Daoy (cell line): ENCODE data around the gene DCLK1. TPM values are rescaled to one million over a fixed set of nuclear protein-coding genes. Genes with fewer than 3 reads are reported as not detected.

Experiments used
- DNase-seq: peaks from one replicate; pipeline ENCODE4 v3.0.0-alpha.2; 2015; ENCODE audit warnings: low read depth
- total RNA-seq: library from RNA; depleted of rRNA; stranded (reverse); fragments of >200 nt; shearing (Covaris generic); gene quantifications from 2 replicates; pipeline ENCODE4 v1.2.3, GENCODE V29; 2014

The DCLK1 gene
- total RNA-seq, 1 experiment from 2014 or later: 7.0 TPM

DNA sequence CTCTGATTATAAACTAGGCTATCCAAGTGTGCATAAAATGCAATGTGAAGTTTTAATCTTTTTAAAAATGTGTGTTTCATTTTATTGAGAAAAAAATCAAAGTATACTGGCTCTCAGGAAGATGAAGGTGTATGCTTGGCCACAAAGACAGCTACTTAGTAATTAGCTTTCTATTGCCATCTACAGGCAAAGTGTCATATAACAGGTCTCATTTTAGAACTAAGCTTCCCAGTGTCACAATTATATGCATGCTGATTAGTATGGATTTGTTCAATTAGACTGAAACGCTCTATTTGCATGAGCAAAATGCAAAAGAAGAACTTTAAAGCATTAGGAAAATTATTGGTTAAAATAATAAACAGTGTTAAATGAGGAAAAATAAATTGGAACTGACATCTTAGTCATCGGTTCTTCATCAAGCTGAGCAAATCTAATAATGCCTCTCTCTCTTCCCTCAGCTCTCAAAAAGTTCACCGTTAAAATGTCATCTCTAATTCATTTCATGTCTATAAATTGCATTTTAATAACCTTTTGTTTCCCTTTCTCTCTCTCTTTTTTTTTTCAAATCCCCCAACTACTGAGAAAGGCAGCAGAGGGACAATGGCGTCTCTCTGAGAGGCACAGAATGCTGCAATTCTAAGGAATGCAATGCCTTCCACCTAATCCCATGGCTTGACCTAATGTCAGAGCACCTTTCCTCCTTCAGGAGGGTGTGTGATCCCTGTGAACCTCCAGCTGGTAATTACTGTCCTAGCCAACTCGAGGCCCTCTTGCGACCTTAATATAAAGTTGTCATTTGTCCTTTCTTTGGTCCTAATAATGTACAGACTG lies 341.6 kb downstream of the DCLK1 start:
- no peak for DNase-seq

DNA sequence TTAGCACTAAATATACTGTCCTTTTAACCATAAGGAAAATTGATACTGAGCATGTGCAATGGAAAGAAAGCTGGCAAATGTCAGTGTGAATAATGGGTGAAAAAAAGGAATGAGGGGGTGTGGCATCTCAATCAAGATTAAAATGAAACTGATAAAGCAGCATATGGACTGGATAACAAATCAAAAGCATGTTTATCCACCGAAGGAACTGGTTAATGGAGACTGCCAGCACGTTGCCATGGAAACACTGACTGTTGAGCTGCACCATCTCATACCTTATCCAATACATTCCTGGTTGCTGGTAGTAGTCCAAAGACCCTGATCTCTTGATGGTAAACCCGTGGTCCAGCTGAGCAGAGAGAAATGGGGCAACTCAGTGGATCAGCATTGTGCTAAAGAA lies 343.2 kb downstream of the DCLK1 start:
- no peak for DNase-seq

DNA sequence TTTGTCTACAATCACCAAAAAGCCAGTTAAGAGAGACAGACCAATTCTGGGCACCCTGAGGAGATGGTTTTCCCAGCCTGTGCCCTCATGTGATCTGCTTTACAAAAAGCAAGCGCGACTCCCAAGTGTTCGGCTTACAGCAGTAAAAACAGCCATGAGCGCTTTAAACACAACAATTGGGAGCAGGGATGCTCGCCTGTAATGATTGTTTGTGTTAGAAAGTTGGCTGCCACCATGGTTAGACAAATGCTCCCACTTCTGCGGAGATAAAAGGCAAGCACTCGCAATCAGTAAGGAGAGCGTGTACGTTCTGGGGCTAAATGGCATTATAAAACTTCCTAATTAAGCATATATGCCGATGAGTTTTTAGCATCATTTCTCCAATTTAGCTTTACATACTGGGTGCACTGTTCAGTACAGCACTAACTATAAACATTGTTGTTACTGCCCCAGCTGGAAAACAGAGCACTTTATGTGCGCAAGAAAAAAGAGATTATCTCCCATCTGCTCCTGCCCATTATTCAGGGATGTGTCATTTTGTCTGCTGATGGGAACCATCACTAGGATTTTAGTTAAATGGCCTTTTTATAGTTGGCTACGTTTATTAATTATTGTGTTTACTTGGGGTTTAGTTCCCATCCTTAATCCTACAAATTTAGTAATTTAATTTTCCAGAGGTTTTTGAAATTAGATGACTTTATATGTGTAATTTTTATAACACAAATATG lies 345.4 kb downstream of the DCLK1 start:
- DNase-seq: no peak

DNA sequence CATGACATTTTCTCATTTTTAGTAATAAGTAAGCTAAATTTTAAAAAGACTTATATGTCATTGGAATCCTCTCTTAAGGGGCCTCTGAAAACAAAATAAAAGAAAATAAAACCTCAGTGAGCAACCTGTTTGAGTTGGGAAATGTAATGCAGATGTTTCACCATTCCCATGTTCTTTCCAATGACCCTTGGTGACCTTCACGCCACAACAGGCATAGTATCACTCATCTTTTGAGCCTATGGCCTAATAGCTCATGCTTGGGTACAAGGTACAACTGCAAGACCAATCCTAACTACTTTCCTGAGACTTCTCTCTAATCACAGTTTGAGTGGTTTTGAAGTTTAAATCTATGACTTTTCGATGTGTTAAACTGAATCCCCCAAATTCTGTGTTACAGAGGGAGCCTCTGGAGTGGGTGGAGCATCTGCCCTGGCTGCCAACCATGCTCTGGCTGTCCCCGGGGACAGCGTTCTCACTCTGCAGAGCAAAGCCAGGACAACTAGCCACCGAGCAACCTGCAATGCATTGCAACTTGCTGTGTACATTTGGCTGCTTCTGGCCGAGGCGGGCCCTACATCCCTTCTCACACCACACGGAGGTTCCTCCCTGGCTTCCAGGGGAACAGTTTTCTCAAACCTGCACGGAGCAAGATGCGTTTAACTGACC lies 346.8 kb downstream of the DCLK1 start:
- DNase-seq: no peak

GRCh38 chr13:35782793-35783192 lies 348.4 kb downstream of the DCLK1 start:
- DNase-seq: no peak

GRCh38 chr13:35781036-35782000 lies 349.9 kb downstream of the DCLK1 start:
- DNase-seq: no peak

DNA sequence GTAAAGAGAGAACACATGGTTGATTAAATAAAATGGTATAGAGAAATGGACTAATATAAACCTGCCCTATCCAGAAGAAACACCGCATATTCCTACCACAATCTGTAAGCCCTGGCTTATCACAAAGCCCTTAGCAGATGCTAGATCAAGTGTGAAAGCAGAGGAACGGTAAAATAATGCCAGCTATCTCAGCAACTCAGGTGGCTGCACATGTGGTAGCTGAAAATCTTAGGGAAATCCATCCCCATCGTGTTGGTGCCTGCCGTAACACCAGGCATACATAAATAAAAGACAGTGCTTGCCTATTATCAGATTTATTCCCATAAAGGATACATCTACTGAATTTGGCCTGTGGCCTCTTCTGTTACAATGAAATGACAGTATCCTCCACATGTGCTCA lies 350.6 kb downstream of the DCLK1 start:
- no peak for DNase-seq

GRCh38 chr13:35771898-35772297 lies 359.3 kb downstream of the DCLK1 start:
- DNase-seq: peak; percentile 15

- DNase-seq: no peak
Measured at GRCh38 chr13:35770756-35771297, 360.4 kb downstream of the DCLK1 start.

DNA sequence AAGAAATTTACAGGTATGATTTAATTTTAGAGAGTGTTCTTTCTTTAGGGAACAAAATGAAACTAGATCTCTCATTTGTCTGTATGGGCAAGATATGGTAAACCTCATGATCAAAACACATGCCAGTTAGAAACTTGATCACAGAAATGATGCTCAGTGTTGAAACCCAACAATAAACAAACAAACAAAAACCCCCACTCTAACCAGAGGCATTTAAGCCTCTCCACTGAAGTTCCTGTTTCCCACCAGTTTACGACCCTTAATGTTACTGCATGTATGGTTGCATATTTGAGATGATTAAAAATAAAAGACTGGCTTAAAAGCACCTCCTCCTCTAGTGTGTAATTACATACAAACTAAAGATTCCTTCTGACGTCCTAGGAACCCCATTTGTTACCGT lies 361.4 kb downstream of the DCLK1 start:
- DNase-seq: no peak

DNA sequence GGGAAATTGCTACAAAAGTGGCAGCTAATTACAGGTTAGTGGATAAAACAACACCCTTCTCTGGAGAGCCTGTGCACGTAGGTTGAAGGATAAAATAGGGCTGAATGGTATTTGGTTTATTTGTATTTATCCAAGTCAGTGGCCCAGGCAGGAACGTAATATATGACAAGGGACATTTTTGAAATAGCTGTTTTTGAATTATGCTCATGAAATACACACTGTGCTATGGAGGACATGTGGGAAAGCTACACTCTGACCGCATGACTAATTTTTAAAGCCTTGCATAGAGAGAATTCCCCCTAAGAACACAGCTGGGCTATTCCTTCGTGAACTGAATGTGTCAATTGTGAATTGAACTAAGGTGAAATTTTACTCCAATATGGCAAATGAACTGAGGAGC lies 362.6 kb downstream of the DCLK1 start:
- DNase-seq: no peak

GRCh38 chr13:35768073-35768472 lies 363.1 kb downstream of the DCLK1 start:
- DNase-seq: no peak

DNA sequence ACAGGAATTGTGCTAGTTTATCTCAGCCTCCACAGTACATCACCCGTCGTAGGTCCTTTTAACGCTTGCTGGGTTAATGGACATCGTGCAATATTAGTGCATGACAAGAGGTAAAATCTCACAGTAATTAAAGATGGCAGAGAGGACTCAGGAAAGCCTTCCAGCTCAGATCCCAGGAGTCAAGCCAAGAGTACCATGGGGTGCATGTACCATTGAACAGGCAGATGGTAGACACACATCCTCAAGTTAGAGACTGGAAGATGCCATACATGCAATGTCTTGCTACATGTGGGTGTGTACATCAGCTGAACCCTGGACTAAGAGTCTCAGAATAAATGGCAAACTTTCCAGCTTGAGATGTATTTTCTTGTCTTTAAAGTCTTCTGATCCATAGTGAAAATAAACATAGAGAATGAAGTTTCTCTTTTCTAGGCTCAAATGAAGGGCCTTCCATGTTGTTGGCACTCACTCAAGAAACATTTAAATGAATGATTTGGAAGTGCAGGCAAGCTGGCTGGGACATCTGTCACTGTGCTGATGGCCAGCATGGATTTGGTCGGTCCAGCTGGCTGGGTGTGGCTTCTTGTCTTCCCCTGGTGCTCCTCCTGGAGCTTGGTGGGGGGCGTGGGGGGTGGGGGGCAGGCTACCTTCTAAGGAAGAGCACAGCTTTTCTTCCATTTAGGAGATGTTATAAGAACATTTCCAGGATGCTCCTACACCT lies 363.8 kb downstream of the DCLK1 start:
- no peak for DNase-seq

DNA sequence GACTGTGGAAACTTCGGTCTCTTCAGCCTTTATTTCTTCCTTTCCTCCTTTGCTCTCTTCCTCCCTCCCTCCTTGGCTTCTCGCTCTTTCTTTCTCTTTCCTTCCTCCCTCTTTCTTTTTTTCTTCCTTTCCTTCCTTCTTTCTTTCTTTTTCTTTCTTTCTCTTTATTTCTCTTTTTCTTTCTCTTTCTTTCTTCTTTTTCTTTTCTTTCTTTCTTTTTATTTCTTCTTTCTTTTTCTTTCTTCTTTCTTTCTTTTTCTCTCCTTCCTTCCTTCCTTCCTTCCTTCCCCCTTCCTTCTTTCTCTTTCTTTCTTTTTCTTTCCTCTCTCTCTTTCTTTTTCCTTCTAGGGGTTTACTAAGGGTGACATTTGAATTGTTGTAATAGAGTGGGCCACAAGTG lies 364.5 kb downstream of the DCLK1 start:
- no peak for DNase-seq

DNA sequence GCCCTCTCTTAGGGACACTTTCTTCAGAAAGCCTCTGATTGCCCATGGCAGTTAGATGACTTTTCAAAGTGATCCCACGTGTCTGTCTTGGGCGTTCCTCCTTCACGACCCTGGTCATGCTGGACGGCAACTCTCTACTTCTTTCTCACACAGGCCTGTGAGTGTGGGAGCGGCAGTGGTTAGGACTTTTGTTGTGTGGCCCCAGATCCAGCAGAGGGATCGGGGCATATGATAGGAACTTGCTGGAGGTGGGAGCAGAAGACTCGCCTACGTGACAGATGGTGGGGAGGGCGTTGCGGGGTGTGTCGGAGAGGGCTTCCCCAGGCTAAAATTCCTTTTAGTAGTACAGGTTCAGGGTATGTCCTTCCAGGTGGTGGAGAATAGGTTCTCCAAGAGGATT lies 365.2 kb downstream of the DCLK1 start:
- no peak for DNase-seq

GRCh38 chr13:35765366-35765765 lies 365.8 kb downstream of the DCLK1 start:
- no peak for DNase-seq

DNA sequence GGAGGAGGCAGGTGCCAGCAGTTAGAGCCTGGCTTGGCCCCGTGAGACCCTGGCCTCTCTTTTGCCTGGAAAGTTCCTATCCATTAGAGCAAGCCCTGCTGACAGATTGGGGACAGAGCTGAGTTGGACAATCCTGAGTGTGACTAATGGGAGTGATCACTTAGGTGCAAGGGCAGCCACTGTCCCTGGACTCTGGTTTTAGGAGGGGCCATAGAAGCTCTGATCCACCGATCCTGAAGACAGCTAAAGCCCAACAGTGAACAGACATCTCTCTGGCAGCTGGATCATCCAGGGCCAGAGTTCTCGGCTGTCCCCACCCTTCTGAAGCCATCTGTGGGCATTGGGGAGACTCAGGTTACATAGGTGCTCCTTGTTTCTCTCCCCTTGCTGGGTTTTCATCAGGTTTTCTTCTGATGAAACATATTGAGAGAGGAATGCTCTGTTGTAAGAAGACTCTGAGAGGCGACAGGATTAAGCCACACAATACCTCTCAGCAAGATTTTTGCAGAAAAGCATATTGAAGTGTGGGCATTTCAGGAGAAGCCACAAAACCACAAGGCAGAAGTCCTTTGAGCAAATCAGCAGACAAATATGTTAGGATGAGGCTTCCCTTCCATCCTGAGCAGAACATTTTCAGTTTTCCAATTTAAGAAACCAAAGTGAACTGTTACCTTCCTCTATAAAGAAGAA lies 366.7 kb downstream of the DCLK1 start:
- no peak for DNase-seq

DNA sequence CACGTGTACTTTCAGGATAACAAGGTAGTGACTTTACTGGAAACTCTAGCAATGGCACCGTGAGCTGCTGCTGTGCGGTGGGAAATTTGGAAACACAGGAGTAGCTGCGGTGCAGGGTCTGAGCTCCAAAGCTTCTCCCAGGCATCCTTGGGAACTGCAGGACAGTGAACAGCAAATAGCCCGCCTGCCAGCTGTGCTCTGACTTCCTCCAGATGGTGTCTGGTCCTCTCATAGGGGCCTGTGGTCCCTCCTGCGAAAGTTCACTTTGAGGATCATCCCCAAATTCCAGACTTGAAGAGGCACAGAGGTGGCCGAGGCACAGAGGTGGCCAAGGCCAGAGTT lies 367.4 kb downstream of the DCLK1 start:
- no peak for DNase-seq

DNA sequence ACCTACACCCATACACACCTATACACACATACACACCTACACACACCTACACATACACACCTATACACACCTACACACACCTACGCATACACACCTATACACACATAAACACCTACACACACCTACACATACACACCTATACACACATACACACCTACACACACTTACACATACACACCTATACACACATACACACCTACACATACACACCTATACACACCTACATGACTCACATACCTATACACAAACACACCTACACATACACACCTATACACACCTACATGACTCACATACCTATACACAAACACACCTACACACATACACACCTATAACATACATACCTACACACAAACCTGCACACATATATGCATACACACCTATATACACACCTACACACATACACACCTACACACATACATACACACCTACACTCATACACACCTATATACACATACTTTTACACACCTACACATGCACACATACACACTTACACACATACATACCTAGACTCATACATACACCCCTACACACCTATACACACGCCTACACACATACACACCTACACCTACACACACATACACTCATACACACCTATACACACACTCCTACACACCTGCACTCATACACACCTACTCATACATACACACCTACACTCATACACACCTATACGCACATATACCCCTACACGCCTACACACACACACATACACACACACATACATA lies 368.0 kb downstream of the DCLK1 start:
- DNase-seq: no peak
